ENCODE data around the gene MYL11. TPM values are rescaled to one million over a fixed set of nuclear protein-coding genes. Genes with fewer than 3 reads are reported as not detected.

The MYL11 gene
- total RNA-seq, 1 donor from 2014 or later: 0.85 TPM

DNA sequence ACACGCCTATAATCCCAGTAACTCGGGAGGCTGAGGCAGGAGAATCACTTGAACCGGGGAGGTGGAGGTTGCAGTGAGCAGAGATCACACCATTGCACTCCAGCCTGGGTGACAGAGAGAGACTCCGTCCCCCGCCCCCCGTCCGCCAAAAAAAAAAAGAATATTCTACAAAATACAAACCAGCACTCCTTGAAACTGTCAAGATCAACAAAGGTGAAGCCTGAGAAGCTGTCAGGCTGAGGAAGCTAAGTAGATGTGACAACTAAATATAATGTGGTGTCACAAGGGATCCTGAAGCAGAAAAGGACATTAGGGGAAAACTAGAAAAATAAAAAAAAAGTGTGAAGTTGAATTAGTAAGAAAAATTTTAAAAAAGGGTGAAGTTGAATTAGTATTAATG, 25.7 kb upstream of the MYL11 start:
- Mint-ChIP-seq H3K4me1 (ENCODE audit: unreplicated experiment) (peaks cover 2% of the 10 kb centered on the region), H3K27ac (ENCODE audit: unreplicated experiment) (no peak overlapping the region), H3K27me3 (ENCODE audit: unreplicated experiment) (peaks cover 14% of the 10 kb centered on the region), H3K4me3 (ENCODE audit: unreplicated experiment) (no peak overlapping the region), H3K36me3 (ENCODE audit: low read depth, unreplicated experiment) (peaks cover 17% of the 10 kb centered on the region), H3K9me3 (ENCODE audit: unreplicated experiment) (no peaks in the 10 kb centered on the region)
- TF ChIP-seq CTCF (IDR thresholded peaks at IDR 0.05; ENCODE audit: unreplicated experiment): no peak
- no peak for DNase-seq (ENCODE audit: low spot score)

DNA sequence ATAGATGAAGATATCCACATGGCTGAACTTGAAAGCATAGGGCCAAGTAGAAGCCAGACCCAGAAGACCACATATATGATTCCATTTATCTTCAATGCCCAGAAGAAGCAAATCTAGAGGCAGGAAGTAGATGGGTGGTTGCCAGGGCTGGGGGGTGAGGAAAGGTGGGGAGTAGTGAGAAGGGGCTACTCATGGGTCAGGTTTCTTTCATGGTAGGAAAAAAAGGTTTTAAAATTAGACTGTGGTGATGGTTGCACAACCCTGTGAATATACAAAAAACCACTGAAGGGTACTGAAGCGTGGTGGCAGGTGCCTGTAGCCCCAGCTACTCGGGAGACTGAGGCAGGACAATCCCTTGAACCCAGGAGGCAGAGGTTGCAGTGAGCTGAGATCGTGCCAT, 24.9 kb upstream of the MYL11 start:
- H3K36me3 Mint-ChIP-seq (ENCODE audit: low read depth, unreplicated experiment): peaks cover 22% of the 10 kb centered on the region
- DNase-seq (ENCODE audit: low spot score): no peak
- peak overlapping the region; percentile 47 for H3K4me3 Mint-ChIP-seq (ENCODE audit: unreplicated experiment)
- TF ChIP-seq CTCF (IDR thresholded peaks at IDR 0.05; ENCODE audit: unreplicated experiment): no peak
- H3K4me1 Mint-ChIP-seq (ENCODE audit: unreplicated experiment): peaks cover 10% of the 10 kb centered on the region
- no peak overlapping the region for H3K27ac Mint-ChIP-seq (ENCODE audit: unreplicated experiment)
- H3K27me3 Mint-ChIP-seq (ENCODE audit: unreplicated experiment): peaks cover 19% of the 10 kb centered on the region
- no peaks in the 10 kb centered on the region for H3K9me3 Mint-ChIP-seq (ENCODE audit: unreplicated experiment)

DNA sequence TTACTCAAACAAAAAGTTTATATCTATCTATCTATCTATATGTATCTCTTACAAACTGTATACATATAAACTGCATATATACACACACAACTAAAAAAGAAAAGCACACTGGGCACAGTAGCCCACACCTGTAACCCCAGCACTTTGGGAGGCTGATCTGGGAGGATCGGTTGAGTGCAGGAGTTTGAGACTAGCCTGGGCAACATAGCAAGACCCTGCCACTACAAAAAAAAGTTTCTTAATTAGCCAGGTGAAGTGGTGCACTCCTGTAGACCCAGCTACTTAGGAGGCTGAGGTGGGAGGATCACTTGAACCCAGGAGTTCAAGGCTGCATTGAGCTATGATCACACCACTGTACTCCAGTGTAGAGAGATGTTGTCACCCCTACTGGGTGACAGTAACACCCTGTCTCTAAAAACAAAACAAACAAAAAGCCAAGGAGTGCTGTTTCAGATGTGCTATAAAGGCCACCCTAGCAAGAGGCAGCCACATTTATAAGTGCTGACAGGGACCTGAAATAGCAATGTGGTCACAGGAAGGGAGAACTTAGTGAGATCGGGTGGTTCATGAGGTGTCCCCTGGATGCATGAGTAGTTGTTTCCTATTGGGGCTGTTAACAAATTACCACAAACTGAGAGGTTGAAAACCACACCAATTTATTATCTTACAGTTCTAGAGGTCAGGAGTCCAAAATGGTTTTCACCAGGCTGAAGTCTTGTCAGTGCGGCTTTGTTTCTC, 24.3 kb upstream of the MYL11 start:
- Mint-ChIP-seq H3K4me3 (ENCODE audit: unreplicated experiment) (no peak overlapping the region), H3K9me3 (ENCODE audit: unreplicated experiment) (no peaks in the 10 kb centered on the region), H3K27me3 (ENCODE audit: unreplicated experiment) (peaks cover 22% of the 10 kb centered on the region), H3K27ac (ENCODE audit: unreplicated experiment) (no peak overlapping the region), H3K36me3 (ENCODE audit: low read depth, unreplicated experiment) (peaks cover 22% of the 10 kb centered on the region), H3K4me1 (ENCODE audit: unreplicated experiment) (peaks cover 10% of the 10 kb centered on the region)
- no peak for DNase-seq (ENCODE audit: low spot score)
- TF ChIP-seq CTCF (IDR thresholded peaks at IDR 0.05; ENCODE audit: unreplicated experiment): no peak

DNA sequence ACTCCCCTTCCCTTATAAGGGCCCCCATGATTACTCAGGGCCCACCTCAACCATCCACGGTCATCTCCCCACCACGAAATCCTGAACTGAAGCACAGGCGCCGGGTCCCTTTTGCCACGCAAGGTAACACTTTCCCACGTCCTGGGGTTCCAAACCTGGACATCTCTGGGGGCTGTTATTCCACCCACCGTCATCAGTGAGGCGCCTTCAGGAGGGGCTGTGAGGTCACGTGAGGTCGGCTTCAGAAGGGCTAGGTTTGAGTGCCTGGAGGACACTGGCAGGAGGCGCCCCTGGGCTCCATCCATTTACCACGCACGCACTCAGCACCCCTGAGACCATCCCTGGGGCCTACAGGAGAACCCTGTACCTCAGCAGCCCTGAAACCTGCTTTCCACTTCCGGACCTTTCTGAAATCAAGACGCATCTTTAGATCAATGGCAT, 23.6 kb upstream of the MYL11 start:
- TF ChIP-seq CTCF (IDR thresholded peaks at IDR 0.05; ENCODE audit: unreplicated experiment): no peak
- no peak overlapping the region for H3K4me3 Mint-ChIP-seq (ENCODE audit: unreplicated experiment)
- H3K9me3 Mint-ChIP-seq (ENCODE audit: unreplicated experiment): no peaks in the 10 kb centered on the region
- H3K27me3 Mint-ChIP-seq (ENCODE audit: unreplicated experiment): peaks cover 26% of the 10 kb centered on the region
- H3K27ac Mint-ChIP-seq (ENCODE audit: unreplicated experiment): no peak overlapping the region
- H3K4me1 Mint-ChIP-seq (ENCODE audit: unreplicated experiment): peaks cover 11% of the 10 kb centered on the region
- no peak for DNase-seq (ENCODE audit: low spot score)
- peaks cover 22% of the 10 kb centered on the region for H3K36me3 Mint-ChIP-seq (ENCODE audit: low read depth, unreplicated experiment)

- peaks cover 22% of the 10 kb centered on the region for H3K36me3 Mint-ChIP-seq (ENCODE audit: low read depth, unreplicated experiment)
- peaks cover 15% of the 10 kb centered on the region for H3K4me1 Mint-ChIP-seq (ENCODE audit: unreplicated experiment)
- H3K4me3 Mint-ChIP-seq (ENCODE audit: unreplicated experiment): peak overlapping the region; percentile 31
- TF ChIP-seq CTCF (IDR thresholded peaks at IDR 0.05; ENCODE audit: unreplicated experiment): no peak
- peak overlapping the region; percentile 61 for H3K27ac Mint-ChIP-seq (ENCODE audit: unreplicated experiment)
- peaks cover 30% of the 10 kb centered on the region for H3K27me3 Mint-ChIP-seq (ENCODE audit: unreplicated experiment)
- DNase-seq (ENCODE audit: low spot score): no peak
- no peaks in the 10 kb centered on the region for H3K9me3 Mint-ChIP-seq (ENCODE audit: unreplicated experiment)
Observed at GRCh38 chr16:30351586-30352419, 22.8 kb upstream of the MYL11 start.
